A549 (cell line): ENCODE results near the gene EPHB1.

Source experiments
- CBX8 ChIP-seq: fragments of 200-600 bp; sonication (generic); IDR thresholded peaks from 2 replicates; pipeline ENCODE4 v1.6.1; 2016
- CHD4 ChIP-seq: fragments of 200-600 bp; sonication (generic); IDR thresholded peaks from 2 replicates; pipeline ENCODE4 v1.6.1; 2016; ENCODE audit warnings: antibody characterized with exemption, mild to moderate bottlenecking, borderline replicate concordance
- EP300 ChIP-seq, 2 experiments: fragments of >200 bp; sonication (Bioruptor Twin); formaldehyde crosslinking; IDR thresholded peaks; 2 replicates in 1 of 2; 3 replicates in 1 of 2; pipeline ENCODE4 v1.6.1; 2016 to 2017
- MYC ChIP-seq: IDR thresholded peaks from 2 replicates; pipeline ENCODE4 v1.6.1; 2012; ENCODE audit warnings: mild to moderate bottlenecking, inconsistent platforms, low read length, improper control_type of control experiment, borderline replicate concordance
- POLR2A ChIP-seq: IDR thresholded peaks from 2 replicates; pipeline ENCODE4 v1.6.1; 2012; ENCODE audit warnings: mild to moderate bottlenecking, low read length
- TF ChIP-seq, protein P1 (sequence below): fragments of >200 bp; sonication (Bioruptor Twin); formaldehyde crosslinking; IDR thresholded peaks from 3 replicates; pipeline ENCODE4 v1.5.1; 2016
- TF ChIP-seq, protein P2 (sequence below): IDR thresholded peaks from 2 replicates; pipeline ENCODE4 v1.6.1; 2012

DNA sequence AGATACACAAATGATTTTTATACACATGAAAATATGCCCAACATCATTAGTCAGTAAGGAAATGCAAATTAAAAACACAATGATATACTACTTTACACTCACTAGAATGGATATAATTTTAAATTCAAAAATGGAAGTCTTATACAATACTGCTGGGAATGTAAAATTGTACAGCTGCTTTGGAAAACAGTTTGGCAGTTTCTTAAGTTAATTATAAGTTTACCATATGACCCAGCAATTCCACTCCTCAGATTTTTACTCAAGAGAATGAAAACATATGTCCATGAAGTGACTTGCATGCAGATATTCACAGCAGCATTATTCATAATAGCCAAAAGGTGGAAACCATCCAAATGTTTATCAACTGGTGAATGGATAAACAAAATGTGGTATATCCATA, 281.3 kb downstream of the EPHB1 start:
- TF ChIP-seq POLR2A (no peak), MYC (no peak), CHD4 (no peak), EP300 (IDR thresholded peaks at IDR 0.05) (no peak), CBX8 (no peak)
- TF ChIP-seq, protein P1, sequence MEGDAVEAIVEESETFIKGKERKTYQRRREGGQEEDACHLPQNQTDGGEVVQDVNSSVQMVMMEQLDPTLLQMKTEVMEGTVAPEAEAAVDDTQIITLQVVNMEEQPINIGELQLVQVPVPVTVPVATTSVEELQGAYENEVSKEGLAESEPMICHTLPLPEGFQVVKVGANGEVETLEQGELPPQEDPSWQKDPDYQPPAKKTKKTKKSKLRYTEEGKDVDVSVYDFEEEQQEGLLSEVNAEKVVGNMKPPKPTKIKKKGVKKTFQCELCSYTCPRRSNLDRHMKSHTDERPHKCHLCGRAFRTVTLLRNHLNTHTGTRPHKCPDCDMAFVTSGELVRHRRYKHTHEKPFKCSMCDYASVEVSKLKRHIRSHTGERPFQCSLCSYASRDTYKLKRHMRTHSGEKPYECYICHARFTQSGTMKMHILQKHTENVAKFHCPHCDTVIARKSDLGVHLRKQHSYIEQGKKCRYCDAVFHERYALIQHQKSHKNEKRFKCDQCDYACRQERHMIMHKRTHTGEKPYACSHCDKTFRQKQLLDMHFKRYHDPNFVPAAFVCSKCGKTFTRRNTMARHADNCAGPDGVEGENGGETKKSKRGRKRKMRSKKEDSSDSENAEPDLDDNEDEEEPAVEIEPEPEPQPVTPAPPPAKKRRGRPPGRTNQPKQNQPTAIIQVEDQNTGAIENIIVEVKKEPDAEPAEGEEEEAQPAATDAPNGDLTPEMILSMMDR, result no peak
- TF ChIP-seq, protein P2, sequence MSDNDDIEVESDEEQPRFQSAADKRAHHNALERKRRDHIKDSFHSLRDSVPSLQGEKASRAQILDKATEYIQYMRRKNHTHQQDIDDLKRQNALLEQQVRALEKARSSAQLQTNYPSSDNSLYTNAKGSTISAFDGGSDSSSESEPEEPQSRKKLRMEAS, result no peak
